Right kidney (tissue), 9 donors: ENCODE data around the gene OR1G1.
"Not testable (repeated sequence)": the region's sequence is repeated elsewhere in the genome, so short reads cannot be mapped to it uniquely, and the experiment has no call there.

Source experiments
- DNase-seq: peaks from one replicate; pipeline ENCODE4 v3.0.0-alpha.2; 2016
- long read RNA-seq, 8 donors: transcript quantifications; one replicate each; lab custom pipeline, GENCODE V29; 2026

Gene OR1G1
- long read RNA-seq, donor 1: 0 reads
- long read RNA-seq, donor 2: 0 reads
- long read RNA-seq, donor 3: 0 reads
- long read RNA-seq, donor 4: 0 reads
- long read RNA-seq, donor 5: 0 reads
- long read RNA-seq, donor 6: 0 reads
- long read RNA-seq, donor 7: 0 reads
- long read RNA-seq, donor 8: 0 reads

- DNase-seq: no peak
These were observed at the start of gene OR1G1 for GRCh38 chr17:3127451-3127850. OR1G1 (minus strand) TSS chr17:3127551; CDS start chr17:3127551, 0 bp downstream.

- no peak for DNase-seq
These were observed 40.2 kb upstream of the OR1G1 start for GRCh38 chr17:3167574-3167973.

GRCh38 chr17:3157218-3157617, 29.9 kb upstream of the OR1G1 start:
- no peak for DNase-seq

- DNase-seq: not testable (repeated sequence)
These were observed 10.1 kb upstream of the OR1G1 start for GRCh38 chr17:3137494-3137893.

GRCh38 chr17:3104322-3104721, 23.0 kb downstream of the OR1G1 start, which contains the start of gene OR1D2:
OR1D2 (minus strand) TSS chr17:3104422; CDS start chr17:3092996, 11,426 bp downstream.
- DNase-seq: no peak
